Mesendoderm (in vitro differentiated cells): Measurements from ENCODE around the gene TCF21.
A peak's percentile ranks its signal among the peaks of the same experiment; 100 is the strongest.

Source experiments
- DNase-seq: peaks from one replicate; pipeline ENCODE4 v3.0.0; 2013
- H2AK5ac ChIP-seq: 2 replicates; pipeline ENCODE4 v1.6.1; 2013; ENCODE audit warnings: low read length, inconsistent platforms
- H2BK120ac ChIP-seq: 2 replicates; pipeline ENCODE4 v1.6.1; 2013; ENCODE audit warnings: low read depth, mild to moderate bottlenecking, low read length, moderate library complexity, mixed read lengths
- H2BK15ac ChIP-seq: replicated peaks from 2 replicates; pipeline ENCODE4 v1.6.1; 2013; ENCODE audit warnings: low read depth, mild to moderate bottlenecking, moderate library complexity
- H2BK5ac ChIP-seq: 2 replicates; pipeline ENCODE4 v1.6.1; 2013; ENCODE audit warnings: low read length, inconsistent platforms
- H3K18ac ChIP-seq: 2 replicates; pipeline ENCODE4 v1.6.1; 2013; ENCODE audit warnings: mild to moderate bottlenecking, low read length, mixed read lengths
- H3K23ac ChIP-seq: one replicate; pipeline ENCODE4 v1.6.1; 2013; ENCODE audit warnings: low read length
- H3K27ac ChIP-seq: 2 replicates; pipeline ENCODE4 v1.5.1; 2013; ENCODE audit warnings: low read depth, mild to moderate bottlenecking, inconsistent platforms, low read length, moderate library complexity
- H3K27me3 ChIP-seq: 2 replicates; pipeline ENCODE4 v1.6.1; 2013; ENCODE audit warnings: low read length, control low read depth, mild to moderate bottlenecking, inconsistent platforms; ENCODE audit not compliant: insufficient read depth, poor library complexity
- H3K36me3 ChIP-seq: 2 replicates; pipeline ENCODE4 v1.6.1; 2013; ENCODE audit warnings: low read length, inconsistent platforms; ENCODE audit not compliant: control insufficient read depth, insufficient read depth
- H3K4ac ChIP-seq: one replicate; pipeline ENCODE4 v1.6.1; 2013; ENCODE audit warnings: low read depth, mild to moderate bottlenecking, low read length, moderate library complexity
- H3K4me1 ChIP-seq: 2 replicates; pipeline ENCODE4 v1.6.1; 2013; ENCODE audit warnings: low read depth, low read length, inconsistent platforms; ENCODE audit not compliant: control insufficient read depth
- H3K4me2 ChIP-seq: 2 replicates; pipeline ENCODE4 v1.6.1; 2013; ENCODE audit warnings: low read length
- H3K4me3 ChIP-seq: 2 replicates; pipeline ENCODE4 v1.5.1; 2013; ENCODE audit warnings: mild to moderate bottlenecking, low read length
- H3K56ac ChIP-seq: one replicate; pipeline ENCODE4 v1.6.1; 2013; ENCODE audit warnings: low read length
- H3K79me1 ChIP-seq: 2 replicates; pipeline ENCODE4 v1.6.1; 2013; ENCODE audit warnings: low read length, inconsistent platforms
- H3K79me2 ChIP-seq: 2 replicates; pipeline ENCODE4 v1.6.1; 2013; ENCODE audit warnings: mild to moderate bottlenecking, low read length; ENCODE audit not compliant: control insufficient read depth, insufficient read depth
- H3K9ac ChIP-seq: 2 replicates; pipeline ENCODE4 v1.6.1; 2013; ENCODE audit warnings: low read length, inconsistent platforms
- H4K5ac ChIP-seq: one replicate; pipeline ENCODE4 v1.6.1; 2013; ENCODE audit warnings: low read length
- H4K8ac ChIP-seq: one replicate; pipeline ENCODE4 v1.6.1; 2013; ENCODE audit warnings: low read depth, mild to moderate bottlenecking, control low read depth, low read length, moderate library complexity
- whole genome bisulfite sequencing: extraction: QIAGEN DNeasy Blood & Tissue Kit; methylation state at CpG from one replicate; pipeline ENCODE4 v1.1.7; 2013; ENCODE audit warnings: low lambda C conversion rate, missing lambda C conversion rate; ENCODE audit not compliant: insufficient coverage; ENCODE audit errors: extremely low coverage; 5-methylcytosine and 5-hydroxymethylcytosine counted together

TCF21 gene

GRCh38 chr6:133893946-133894345, 5.0 kb downstream of the TCF21 start:
- H3K79me1 ChIP-seq, result no peaks in the 10 kb centered on the region
- no CpG with 5 or more reads among the region's 4 CpGs for WGBS
- no peak overlapping the region for H3K56ac ChIP-seq
- no peak overlapping the region for H3K9ac ChIP-seq
- no peaks in the 10 kb centered on the region for H3K36me3 ChIP-seq
- no peak overlapping the region for H2BK15ac ChIP-seq
- H4K5ac ChIP-seq, result no peak overlapping the region
- H3K79me2 ChIP-seq, result no peaks in the 10 kb centered on the region
- H2BK5ac ChIP-seq, result no peak overlapping the region
- H3K4me3 ChIP-seq, result no peak overlapping the region
- H3K4me1 ChIP-seq, result no peaks in the 10 kb centered on the region
- no peak overlapping the region for H4K8ac ChIP-seq
- H2AK5ac ChIP-seq, result no peak overlapping the region
- no peak overlapping the region for H3K23ac ChIP-seq
- H3K27ac ChIP-seq, result no peak overlapping the region
- no peak overlapping the region for H2BK120ac ChIP-seq
- no peak overlapping the region for H3K4me2 ChIP-seq
- H3K4ac ChIP-seq, result no peak overlapping the region
- H3K18ac ChIP-seq, result no peak overlapping the region
- DNase-seq, result no peak
- H3K27me3 ChIP-seq, result peaks cover 48% of the 10 kb centered on the region

- H3K27me3 ChIP-seq, result peaks cover 48% of the 10 kb centered on the region
- H3K36me3 ChIP-seq, result no peaks in the 10 kb centered on the region
- H3K4me2 ChIP-seq, result no peak overlapping the region
- no peak overlapping the region for H3K27ac ChIP-seq
- no peak overlapping the region for H3K4ac ChIP-seq
- H3K9ac ChIP-seq, result no peak overlapping the region
- no peaks in the 10 kb centered on the region for H3K79me1 ChIP-seq
- no peak overlapping the region for H2AK5ac ChIP-seq
- H3K56ac ChIP-seq, result no peak overlapping the region
- H2BK120ac ChIP-seq, result no peak overlapping the region
- no peak overlapping the region for H3K23ac ChIP-seq
- no peak for DNase-seq
- no peaks in the 10 kb centered on the region for H3K79me2 ChIP-seq
- H2BK5ac ChIP-seq, result no peak overlapping the region
- H3K4me1 ChIP-seq, result no peaks in the 10 kb centered on the region
- H4K5ac ChIP-seq, result no peak overlapping the region
- no CpG with 5 or more reads among the region's 2 CpGs for WGBS
- H3K18ac ChIP-seq, result no peak overlapping the region
- no peak overlapping the region for H4K8ac ChIP-seq
- no peak overlapping the region for H3K4me3 ChIP-seq
- no peak overlapping the region for H2BK15ac ChIP-seq
Measured at GRCh38 chr6:133894369-133894768, 5.5 kb downstream of the TCF21 start.

GRCh38 chr6:133894795-133895358, 6.0 kb downstream of the TCF21 start:
- Histone ChIP-seq H3K27ac (no peak overlapping the region), H4K5ac (no peak overlapping the region), H3K23ac (no peak overlapping the region), H3K4ac (no peak overlapping the region), H4K8ac (no peak overlapping the region), H3K56ac (no peak overlapping the region), H3K36me3 (no peaks in the 10 kb centered on the region), H2BK5ac (no peak overlapping the region), H2BK120ac (no peak overlapping the region), H3K18ac (no peak overlapping the region), H3K27me3 (peaks cover 47% of the 10 kb centered on the region), H2BK15ac (no peak overlapping the region), H3K79me1 (no peaks in the 10 kb centered on the region), H2AK5ac (no peak overlapping the region), H3K4me3 (no peak overlapping the region), H3K79me2 (no peaks in the 10 kb centered on the region), H3K4me2 (no peak overlapping the region), H3K9ac (no peak overlapping the region), H3K4me1 (no peaks in the 10 kb centered on the region)
- DNase-seq, result no peak
- WGBS, result no CpG with 5 or more reads among the region's 5 CpGs

GRCh38 chr6:133895573-133896343, 6.8 kb downstream of the TCF21 start:
- peak overlapping the region; percentile 66 for H3K4me2 ChIP-seq
- no peak overlapping the region for H4K5ac ChIP-seq
- no peak overlapping the region for H3K23ac ChIP-seq
- H3K79me2 ChIP-seq, result no peaks in the 10 kb centered on the region
- peak overlapping the region; percentile 28 for H3K9ac ChIP-seq
- H3K27me3 ChIP-seq, result peaks cover 44% of the 10 kb centered on the region
- no peak overlapping the region for H4K8ac ChIP-seq
- H3K79me1 ChIP-seq, result no peaks in the 10 kb centered on the region
- peak; percentile 50 for DNase-seq
- H3K4ac ChIP-seq, result no peak overlapping the region
- H2BK5ac ChIP-seq, result no peak overlapping the region
- H2BK120ac ChIP-seq, result no peak overlapping the region
- H3K4me1 ChIP-seq, result no peaks in the 10 kb centered on the region
- no peak overlapping the region for H3K18ac ChIP-seq
- no peak overlapping the region for H3K27ac ChIP-seq
- no peak overlapping the region for H2BK15ac ChIP-seq
- no peak overlapping the region for H2AK5ac ChIP-seq
- H3K36me3 ChIP-seq, result no peaks in the 10 kb centered on the region
- peak overlapping the region; percentile 9 for H3K4me3 ChIP-seq
- WGBS, result no CpG with 5 or more reads among the region's 45 CpGs
- peak overlapping the region; percentile 54 for H3K56ac ChIP-seq

- no peak overlapping the region for H3K56ac ChIP-seq
- no peak overlapping the region for H3K4ac ChIP-seq
- H3K4me3 ChIP-seq, result no peak overlapping the region
- no peak overlapping the region for H3K18ac ChIP-seq
- H3K27ac ChIP-seq, result no peak overlapping the region
- H4K8ac ChIP-seq, result no peak overlapping the region
- H3K4me2 ChIP-seq, result no peak overlapping the region
- H2BK5ac ChIP-seq, result no peak overlapping the region
- no peaks in the 10 kb centered on the region for H3K79me2 ChIP-seq
- H4K5ac ChIP-seq, result no peak overlapping the region
- no CpG with 5 or more reads among the region's 5 CpGs for WGBS
- H3K36me3 ChIP-seq, result no peaks in the 10 kb centered on the region
- H2AK5ac ChIP-seq, result no peak overlapping the region
- no peak overlapping the region for H3K9ac ChIP-seq
- H2BK15ac ChIP-seq, result no peak overlapping the region
- no peak overlapping the region for H3K23ac ChIP-seq
- no peaks in the 10 kb centered on the region for H3K4me1 ChIP-seq
- no peak overlapping the region for H2BK120ac ChIP-seq
- DNase-seq, result no peak
- peaks cover 44% of the 10 kb centered on the region for H3K27me3 ChIP-seq
- no peaks in the 10 kb centered on the region for H3K79me1 ChIP-seq
Measured at GRCh38 chr6:133896344-133896721, 7.4 kb downstream of the TCF21 start.
